OCI-M2 (cell line): ENCODE measurements around the gene CLDN8.

Experiments used
- DNase-seq: peaks from one replicate; lab custom pipeline; 2025; ENCODE audit not compliant: unreplicated experiment; lab: John Stamatoyannopoulos, UW

CLDN8 gene

DNA sequence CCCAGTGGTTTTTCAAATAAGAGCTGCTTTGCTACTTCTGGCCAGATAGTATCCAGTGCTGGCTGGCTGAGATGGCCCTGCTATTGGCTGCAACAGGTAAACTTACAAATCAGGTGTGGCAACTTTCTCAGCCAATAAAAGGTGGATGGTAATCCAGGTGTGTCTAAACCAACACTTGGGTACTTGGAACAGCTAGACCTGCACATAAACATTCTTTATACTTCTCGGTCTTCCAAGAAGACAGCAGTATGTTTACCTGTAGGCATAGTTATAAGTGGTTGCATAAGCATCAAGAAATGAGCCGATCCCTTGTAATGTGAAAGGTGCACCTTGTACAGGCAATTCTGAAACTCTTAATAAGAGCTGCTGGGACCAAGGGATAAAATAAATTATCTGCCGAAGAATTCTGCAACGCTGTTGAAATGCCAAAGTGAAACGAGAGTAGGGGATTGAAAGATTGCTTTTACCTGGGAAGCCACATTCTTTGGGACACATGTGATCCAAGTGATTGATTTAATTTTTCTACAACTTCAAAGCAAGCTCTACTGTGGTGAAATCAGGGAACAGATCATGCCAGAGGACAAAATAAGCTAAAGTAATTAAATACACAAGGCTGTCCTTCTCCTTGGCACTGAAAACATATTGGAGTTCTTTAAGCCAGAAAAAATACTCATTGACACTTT lies at the start of gene CLDN8:
Gene CLDN8 (minus strand): TSS at position 57 of the 683 bp plus-strand sequence. CDS start 172 bp downstream, outside the sequence.
- DNase-seq, result no peak

DNA sequence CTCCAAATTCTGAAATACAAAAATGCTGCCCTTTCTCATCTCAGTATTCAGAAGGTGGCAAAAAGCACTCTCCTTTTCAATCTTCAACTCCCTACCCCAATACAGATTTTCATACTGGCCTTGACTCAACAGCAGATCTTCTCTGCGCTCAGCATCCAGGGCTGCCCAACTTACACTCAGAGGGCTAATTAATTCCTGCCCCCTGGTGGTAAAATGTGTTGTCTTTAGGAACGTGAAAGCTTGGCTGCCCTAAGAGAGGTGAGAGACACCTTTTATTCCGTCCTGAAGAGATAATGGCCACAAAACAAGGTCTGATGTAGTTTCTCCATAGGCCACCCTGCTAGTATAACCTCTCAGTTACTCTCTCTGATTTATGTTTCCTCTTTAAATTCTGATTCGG lies 41.9 kb upstream of the CLDN8 start:
- DNase-seq, result no peak

DNA sequence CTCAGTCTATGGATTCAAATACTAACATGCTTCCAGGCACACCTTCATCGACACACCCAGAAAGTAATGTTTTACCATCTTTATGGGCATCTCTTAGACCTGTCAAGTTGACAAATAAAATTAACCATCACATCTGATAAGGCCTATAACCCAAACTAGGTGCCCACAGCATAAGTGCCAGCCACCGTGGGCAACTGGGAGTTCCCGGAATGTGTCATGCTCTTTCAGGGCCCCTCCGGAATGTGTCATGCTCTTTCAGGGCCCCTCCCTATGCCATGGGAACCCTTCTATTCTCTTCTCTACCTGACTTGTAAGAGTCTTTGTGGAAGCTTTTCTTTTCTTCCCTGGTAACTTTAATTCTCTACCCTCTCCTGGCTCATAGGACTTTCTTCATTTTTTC lies 40.2 kb upstream of the CLDN8 start:
- DNase-seq, result no peak

DNA sequence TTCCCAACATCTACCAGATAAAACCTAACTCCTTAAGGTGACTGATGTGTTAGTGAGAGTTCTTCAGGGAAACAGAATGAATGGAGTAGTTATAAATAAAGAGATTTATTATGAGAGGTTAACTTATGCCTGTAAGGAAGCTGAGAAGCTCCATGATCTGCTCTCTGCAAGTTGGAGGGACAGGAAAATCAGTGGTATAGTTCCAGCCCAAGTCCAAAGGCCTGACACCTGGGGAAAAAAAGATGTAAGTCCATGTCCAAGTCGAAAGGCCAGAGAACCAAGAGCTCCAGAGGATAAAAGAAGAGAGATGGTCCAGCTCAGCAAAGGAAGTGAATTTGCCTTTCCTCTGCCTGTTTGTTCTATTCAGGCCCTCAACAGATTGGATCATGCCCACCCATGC lies 39.8 kb upstream of the CLDN8 start:
- no peak for DNase-seq

DNA sequence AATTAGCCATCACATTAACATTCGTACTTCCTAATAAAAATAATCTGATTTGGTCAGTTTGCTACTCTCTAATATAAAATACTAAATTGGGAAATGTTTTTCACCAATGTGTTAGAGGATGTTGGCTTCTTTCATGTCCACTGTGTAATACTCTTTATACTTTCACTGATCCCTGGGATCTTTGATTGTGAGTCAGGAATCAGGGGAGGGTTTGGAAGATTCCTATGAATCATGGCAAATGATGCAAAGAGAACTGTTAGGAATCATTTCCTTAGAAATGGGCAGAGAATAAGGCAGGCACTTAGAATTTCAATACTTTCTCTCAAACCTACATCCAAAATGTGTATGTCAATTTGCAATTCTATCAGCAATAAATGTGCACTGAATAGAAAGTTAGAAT lies 35.9 kb upstream of the CLDN8 start:
- no peak for DNase-seq

DNA sequence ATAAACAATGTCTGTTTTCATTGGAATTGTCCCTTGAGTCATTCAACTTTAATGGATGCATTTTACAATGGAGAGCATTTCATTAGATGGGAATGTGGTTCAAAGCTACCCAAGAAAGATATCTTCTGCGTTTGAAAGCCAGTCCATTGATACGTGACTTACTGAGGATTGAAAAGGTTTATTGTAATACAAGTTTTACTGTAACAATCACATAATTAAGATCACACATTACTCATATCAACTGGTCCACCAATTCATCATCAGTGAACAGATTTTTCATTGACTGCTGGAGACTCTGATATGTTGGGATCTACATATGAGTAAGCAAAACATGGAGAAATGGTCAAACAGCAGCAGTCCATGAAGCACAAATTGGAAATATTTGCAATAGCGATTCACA lies 34.0 kb upstream of the CLDN8 start:
- DNase-seq, result no peak

DNA sequence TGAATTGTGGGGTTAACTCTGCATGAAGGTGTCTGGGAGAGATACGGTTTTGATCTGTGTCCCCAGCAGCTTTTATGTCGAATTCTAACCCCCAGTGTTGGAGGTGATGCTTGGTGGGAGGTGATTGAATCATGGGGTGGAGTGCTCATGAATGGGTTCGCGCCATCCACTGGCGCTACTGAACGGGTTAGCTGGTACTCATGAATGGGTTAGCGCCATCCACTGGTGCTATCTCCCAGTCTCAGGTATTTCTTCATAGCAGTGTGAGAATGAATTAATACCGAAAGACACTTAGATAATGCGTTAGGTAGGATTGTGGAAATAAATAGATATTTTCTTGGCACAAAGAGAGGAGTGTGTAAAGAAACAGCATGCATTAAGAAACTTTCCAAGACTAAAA lies 32.9 kb upstream of the CLDN8 start:
- DNase-seq, result no peak

DNA sequence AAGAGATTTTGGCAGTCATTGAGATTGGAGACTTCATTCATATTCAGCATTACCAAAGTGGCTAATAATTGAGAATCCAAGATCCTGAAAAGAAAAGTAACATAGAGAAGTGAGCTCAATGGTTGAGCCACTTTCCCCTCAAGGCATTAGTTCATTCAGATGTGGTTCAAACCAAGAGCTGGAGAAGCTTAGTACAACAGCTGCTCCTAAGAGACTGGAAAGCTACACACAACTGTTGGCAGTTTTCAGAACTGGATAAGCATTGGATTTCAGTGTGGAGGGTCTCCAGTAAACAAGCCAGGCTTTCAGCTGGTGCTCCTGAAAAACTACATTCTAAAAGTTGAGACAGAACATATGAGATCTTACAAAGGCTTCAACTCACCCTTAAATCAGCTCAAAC lies 29.2 kb upstream of the CLDN8 start:
- no peak for DNase-seq

DNA sequence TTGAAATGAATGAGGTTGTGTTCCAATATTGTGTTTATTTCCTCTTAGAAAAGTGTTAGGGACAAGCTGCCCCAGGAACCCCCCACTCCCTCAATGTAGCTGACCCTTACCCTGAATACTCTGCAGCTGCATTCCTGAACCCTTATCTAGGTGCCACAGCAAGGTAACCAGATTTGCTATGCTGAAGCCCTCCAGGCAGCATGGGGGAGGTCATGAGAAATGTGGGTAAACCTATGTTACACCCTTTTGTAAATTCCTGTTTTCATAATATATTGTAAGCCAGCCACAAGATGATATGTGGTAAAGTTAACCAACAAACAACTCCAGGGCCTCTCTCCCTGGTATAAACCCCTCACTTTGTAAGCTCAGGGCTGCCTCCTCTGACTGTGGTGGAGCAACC lies 27.8 kb upstream of the CLDN8 start:
- no peak for DNase-seq

DNA sequence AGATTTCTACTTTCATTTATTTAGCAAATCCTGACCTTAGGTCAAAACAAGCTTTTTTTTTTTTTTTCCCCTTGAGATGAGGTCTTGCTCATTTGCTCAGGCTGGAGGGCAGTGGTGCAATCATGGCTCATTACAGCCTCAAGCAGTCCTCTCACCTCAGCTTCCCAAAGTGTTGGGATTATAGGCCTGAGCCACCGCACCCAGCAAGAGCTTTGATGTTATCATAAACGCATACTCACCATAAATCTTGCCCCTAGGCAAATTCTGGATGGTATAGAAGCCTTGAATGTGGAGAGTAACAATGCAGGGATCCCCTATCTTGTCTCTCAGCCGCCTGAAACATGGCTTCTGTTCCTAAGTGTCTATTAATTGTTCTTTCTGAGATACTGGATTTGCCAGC lies 24.8 kb upstream of the CLDN8 start:
- DNase-seq, result no peak

DNA sequence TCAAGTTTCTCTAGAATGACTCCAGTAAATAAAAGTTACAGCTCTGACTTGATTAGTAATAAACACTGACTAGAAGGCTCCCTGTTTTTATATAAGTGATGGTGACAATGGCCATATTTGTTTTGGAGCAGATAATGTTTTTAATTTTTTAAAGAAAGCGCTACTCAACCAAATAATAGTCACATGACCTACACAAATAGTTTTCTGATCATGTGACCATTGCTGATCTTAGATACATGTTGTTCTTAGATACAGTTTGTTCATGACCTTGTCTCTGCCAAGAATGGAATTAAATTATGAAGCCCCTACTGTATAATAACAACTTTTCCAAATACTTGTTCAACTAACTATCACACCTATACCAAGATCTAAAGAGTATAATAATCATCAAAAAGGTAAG lies 22.3 kb upstream of the CLDN8 start:
- DNase-seq, result no peak

DNA sequence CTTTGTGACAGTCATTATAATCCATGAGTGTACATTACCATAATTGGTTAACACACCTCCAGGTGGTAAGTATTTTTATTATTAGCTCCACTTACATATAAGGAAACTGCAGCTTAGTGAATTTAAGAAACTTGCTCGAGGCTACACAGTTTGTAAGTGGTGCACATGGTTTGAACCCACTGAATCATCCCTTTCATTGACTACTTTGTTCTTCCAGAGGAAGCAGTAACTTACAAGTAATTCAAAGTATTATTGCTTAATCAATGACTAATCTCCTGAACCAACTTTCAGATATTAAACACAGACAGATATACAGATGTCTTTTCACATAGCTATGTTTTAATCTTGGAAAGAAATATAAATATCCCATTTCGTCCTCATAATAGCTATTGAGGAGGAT lies 18.7 kb upstream of the CLDN8 start:
- no peak for DNase-seq

DNA sequence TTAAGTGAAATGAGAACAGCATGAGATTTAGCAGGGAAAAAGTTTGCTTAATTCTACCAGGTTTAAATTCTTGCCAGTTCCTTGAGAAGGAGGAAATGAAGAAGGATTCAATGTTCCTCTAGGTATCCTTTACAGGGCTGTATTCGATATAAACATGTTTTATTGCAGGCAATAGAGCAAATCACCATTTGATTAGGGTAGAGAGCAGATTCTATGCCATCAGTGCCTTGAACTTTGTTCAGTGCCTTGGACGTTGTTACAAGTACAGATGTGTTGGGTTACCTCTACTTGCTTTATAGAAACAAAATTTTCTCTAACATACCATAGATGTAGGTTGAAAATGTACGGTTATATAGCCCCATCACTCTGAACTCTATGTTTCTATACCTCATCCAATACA lies 18.2 kb upstream of the CLDN8 start:
- DNase-seq, result no peak

DNA sequence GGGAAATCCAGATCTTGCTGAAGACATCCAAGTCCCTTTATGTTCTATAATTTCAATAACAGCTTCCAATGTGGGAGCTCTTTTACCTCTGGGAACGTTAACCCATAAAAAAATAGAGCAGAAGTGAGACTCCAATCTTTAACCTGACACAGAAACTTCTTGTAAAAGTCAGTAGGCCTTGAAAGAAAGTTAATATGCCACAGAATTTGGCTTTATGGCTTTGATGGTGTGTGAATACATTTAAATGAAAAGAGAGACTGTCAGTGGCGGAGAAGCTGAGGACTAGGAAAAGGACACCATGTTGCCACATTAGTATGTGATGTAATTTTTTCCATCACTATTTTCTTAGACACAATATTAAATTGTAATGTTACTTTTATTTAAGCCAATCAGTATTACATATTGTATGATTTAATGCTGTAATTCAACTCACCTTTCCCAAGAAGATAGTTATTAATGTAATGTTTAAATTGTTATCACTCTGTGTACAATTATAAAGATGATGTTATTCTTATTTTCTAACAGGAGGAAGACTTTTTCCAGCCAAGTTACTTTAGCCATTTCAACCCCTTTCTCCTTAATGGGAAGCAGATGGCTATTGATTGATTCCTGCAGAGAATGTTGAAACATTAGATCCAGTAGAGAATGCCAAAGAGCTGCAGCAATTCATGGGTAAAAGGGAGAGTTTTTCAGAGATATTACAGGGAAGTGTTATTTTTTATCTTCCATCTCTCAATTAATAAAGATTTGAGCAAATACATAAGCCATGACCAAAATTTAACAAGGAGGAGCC lies 17.5 kb upstream of the CLDN8 start:
- DNase-seq, result no peak

DNA sequence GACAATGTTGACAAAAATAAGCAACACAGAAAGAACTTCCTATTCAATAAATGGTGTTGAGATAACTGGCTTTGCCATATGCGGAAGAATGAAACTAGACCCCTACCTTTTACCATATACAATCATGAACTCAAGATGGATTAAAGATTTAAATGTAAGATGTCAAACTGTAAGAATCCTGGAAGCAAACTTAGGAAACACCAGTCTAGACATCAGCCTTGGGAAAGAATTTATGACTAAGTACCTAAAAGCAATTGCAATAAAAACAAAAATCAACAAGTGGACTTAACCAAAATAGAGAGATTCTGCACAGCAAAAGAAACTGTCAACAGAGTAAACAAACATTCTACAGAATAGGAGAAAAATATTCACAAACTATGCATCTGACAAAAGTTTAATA lies 16.1 kb upstream of the CLDN8 start:
- DNase-seq, result no peak

DNA sequence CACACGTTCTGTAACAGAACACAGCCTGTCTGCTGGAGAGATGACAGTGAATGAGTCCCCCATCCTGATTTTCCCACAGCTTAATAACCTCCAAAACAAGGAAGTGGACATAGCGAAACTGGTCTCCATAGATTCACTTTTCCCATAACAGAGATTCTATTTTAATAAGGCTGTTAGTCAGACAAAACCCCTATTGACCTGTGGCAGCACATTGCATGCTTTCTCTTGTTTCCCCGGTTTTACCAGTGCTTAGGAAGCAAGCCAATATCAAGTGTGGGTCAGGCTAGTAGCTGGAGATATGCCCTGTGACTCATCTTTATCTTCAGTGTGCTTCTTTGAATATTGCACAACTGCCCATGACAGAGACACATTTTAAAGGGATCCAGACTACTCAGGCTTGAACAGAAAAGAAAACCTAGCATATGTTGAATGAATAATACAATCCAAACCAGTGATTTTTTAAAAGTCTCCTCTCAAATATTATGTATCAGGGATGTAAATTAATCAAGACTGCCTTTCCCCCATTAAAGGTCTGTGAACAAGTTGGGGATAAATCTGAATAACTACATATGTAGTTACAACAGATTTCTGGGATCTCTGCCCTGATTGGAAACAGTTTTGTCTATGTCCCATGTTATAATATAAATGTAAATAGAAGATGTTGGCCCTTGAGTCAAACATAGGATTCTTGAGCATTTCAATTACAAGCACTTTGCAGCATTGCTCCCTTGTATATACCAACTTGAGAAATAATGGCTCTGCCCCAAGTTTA lies 11.9 kb upstream of the CLDN8 start:
- peak; percentile 71 for DNase-seq

DNA sequence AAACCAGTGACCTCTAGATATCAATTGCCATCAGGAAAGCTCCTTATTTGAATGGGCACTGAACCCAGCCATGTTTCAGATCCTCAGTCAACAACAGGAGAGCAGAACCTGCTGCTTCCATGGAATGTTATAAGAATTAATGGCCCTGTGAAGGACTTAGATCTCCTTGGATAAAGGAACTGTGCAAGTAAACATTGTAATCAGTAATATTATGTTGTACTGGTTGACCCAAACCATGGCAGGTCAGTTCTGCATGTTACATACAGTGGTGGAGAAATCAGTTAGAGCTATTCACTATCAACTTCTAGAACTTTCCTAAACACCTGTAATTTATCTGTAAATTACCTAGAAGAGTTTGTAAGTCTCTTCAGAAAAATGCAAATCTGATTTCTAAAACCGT lies 11.2 kb upstream of the CLDN8 start:
- no peak for DNase-seq

DNA sequence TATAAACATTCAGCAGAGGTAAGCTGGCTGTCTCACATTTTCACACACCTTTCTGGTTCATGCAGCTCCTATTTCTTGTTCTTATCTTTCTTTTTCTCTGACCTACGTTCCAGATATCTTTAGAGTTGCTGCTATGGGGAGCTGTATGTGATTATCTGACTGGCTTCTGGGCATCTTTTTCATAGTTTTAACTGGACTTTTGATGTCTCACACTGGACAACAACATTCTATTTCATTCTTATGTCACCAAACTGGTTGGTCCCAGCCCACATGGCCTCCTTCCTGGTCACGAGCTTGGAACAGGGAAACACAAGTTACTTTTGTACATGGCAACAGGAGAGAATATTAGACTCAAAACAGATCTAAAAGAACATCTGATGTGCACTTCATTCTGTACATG lies 7.7 kb upstream of the CLDN8 start:
- DNase-seq, result no peak

DNA sequence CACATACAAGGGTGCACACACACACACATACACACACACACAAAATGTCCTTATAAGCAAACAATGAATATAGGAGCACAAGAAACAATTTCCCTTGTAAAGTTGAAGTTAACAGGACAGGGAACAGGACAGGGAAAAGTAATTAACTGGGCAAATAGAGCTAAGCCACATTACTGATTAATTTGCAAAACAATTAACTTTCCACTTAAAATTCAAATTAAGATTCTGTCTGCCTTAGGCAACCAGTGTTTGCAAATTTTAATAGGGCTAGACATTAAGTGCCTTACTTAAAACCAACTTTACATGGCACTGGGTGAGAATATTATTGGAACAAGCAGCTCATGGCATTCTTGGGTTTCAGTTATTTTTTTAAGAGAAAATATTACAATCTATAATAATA lies 6.8 kb upstream of the CLDN8 start:
- DNase-seq, result no peak

DNA sequence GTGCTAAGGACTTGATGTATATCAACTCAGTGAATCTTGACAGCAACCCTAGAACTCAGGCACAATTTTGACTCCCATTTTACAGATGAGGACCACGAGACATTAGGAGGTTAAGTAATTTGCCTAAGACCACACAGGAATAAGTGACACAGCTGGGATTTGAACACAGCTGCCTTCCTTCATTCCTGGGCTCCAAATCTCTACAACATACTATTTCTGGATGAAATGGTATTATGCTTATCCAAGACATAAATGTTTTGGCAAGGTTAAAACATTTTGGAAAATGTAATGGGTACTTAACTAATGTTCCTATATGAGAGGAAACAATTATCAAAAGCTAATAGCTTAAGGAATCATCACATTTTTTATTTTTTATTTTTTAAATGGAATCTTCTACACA lies 4.8 kb downstream of the CLDN8 start:
- DNase-seq, result no peak

DNA sequence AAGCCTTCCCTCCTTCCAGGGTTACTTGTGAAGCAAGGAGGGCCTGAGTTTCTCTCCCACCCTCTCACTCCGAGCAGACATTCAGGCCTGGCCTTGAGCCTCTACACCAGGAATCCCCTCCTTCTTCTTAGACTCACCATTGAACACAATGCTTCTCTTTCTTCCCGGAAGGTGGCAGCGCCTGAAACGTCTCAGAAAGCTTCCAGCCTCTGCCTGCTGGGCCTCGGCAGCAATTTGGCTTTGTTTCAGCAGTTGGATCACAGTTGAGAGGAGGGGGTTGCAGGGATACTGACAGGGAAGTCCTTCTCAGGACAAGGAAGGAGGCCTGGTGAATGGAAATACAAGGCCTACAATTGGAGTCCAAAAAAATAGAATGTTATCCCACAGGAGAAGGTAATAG lies 6.3 kb downstream of the CLDN8 start:
- DNase-seq, result no peak

DNA sequence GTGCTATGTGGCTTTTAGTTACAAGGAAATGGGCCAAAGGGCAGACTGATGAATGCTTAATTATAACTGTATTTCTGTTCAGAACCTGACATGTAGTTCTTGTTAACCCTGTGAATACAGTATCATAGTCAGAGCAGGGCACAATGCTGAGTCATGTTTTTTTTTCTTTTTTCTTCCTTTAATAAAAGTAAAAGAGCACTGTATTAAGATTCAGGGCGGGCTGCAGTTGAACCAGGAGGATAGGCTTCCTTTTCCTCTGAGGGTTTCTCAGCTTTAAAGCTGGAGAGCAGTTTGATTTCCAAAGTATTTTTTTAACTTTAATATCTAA lies 8.7 kb downstream of the CLDN8 start:
- no peak for DNase-seq
